GM12873 (cell line): ENCODE measurements around the gene KEL.

Experiments
- TF ChIP-seq, protein P1 (sequence below): IDR thresholded peaks from 2 replicates; pipeline ENCODE4 v1.5.1; 2012; ENCODE audit warnings: low read depth, mild to moderate bottlenecking, moderate library complexity, low read length, control low read depth; ENCODE audit not compliant: insufficient read depth; ENCODE audit errors: missing control alignments

KEL gene

GRCh38 chr7:142897691-142898090 is 64.5 kb downstream of the KEL start:
- TF ChIP-seq, protein P1, sequence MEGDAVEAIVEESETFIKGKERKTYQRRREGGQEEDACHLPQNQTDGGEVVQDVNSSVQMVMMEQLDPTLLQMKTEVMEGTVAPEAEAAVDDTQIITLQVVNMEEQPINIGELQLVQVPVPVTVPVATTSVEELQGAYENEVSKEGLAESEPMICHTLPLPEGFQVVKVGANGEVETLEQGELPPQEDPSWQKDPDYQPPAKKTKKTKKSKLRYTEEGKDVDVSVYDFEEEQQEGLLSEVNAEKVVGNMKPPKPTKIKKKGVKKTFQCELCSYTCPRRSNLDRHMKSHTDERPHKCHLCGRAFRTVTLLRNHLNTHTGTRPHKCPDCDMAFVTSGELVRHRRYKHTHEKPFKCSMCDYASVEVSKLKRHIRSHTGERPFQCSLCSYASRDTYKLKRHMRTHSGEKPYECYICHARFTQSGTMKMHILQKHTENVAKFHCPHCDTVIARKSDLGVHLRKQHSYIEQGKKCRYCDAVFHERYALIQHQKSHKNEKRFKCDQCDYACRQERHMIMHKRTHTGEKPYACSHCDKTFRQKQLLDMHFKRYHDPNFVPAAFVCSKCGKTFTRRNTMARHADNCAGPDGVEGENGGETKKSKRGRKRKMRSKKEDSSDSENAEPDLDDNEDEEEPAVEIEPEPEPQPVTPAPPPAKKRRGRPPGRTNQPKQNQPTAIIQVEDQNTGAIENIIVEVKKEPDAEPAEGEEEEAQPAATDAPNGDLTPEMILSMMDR = no peak

DNA sequence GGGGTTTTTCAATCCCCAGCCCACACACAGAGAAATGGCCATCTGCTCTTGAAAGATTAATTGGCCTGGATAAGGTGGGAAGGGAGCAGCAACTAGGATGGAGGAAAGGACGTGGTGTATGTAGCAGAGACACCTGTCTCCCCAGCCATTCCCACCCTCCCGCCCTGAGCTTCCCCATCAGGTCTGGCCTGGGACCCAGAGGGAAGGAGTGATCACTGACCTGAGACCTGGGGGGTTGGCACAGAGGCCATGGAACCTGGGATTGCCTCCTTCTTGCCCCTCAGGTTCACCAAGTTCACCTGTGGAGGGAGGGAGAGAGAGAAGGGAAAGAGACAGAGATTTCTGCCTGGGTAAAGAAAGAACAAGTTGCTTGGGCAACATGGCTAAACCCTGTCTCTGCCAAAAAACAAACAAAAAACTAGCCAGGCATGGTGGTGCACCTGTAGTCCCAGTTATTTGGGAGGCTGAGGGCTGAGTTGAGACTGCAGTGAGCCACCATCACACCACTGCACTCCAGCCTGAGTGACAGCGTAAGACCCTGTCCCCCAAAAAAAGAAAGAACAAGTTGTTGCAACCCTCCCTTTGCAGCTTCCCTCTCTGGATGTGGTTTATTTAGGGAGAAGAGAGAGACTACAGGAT is 65.3 kb downstream of the KEL start:
- TF ChIP-seq, protein P1 = no peak

DNA sequence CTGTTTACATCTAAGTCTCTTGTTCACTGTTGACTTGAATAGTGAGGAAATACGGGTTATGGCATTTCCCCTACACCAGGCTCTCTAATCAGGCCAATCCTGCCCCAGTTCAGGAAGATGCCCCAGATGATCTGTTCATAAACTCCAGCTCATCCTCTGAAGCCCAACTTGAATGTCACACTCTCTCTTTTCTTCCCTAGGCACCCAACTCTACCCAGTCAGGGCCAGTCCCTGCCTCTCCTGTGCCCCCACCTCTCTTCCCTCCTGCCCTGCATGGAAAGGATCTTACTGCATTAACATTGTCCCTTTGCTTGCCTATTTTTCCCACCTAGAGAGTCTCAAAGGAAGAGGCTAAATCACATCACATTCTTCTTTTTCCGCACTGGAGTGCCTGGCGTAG is 66.0 kb downstream of the KEL start:
- TF ChIP-seq, protein P1 = no peak

DNA sequence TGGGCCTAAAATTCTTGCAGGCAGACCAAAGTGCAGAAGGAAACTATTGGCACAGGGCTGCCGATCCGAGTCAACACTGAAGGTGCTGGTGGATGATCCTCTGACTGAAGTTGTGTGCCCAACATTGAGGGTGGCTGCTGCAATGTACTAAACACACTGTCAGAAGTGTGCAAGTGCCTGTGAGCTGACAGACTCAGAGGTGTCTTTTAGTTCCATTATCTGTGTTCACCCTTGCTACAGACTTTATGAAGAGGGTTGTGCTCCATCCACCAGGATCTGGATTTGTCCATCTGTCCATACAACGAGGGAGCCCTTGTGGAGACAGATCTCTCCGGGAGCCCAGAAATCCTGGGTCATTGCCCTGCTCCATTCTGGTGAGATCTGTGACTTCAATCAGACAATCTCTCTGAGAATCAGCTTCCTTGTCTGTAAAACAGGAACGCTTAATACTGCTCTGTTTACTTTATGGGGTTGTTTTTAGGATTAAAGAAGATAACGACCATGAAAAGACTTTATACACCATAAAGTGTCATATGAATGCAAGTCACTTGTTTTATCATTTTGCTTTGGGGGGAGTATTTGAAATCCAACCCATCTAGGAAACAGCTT is 67.1 kb downstream of the KEL start:
- TF ChIP-seq, protein P1 = no peak

DNA sequence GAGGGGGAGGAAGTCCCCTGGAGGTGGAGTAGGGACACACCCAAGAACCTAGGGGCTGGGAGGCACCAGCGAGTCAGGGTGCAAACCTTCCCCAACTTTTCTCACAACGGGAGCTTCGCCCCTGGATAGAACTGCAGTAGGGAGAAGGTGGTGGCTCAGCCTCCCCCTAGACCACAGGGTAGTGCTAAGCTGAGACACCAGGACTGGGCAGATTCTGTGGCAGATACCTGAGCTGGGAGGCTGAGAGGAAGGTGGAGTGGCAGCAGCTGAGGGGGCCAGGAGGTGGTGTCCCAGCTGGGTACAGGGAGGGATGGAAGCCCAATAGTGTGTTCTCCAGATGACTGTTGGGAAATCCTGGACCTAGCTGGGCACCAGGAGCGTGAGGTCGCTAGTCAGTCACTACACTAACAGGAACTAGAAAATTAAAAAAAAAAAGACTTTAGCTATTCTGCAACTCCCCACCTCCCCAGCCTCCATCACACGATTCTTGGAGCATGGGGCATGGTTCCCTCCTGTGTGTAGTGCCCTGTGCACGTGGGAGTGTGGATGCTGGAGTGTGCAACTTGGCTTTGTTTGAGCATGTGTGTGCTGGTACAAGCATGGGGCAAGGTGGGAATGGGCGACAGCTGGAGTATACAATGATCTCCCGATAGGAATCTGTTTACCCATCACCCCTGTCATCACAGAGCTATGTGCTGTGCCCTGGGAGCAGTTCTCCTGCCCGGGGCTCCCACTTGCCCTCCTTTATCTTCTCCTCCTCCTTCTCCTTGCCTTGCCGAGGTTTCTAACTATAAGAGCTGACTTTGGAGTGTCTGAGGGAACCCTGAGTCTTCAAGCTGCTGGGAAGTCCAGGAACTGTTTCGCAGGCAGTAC is 67.8 kb downstream of the KEL start:
- TF ChIP-seq, protein P1 = no peak

DNA sequence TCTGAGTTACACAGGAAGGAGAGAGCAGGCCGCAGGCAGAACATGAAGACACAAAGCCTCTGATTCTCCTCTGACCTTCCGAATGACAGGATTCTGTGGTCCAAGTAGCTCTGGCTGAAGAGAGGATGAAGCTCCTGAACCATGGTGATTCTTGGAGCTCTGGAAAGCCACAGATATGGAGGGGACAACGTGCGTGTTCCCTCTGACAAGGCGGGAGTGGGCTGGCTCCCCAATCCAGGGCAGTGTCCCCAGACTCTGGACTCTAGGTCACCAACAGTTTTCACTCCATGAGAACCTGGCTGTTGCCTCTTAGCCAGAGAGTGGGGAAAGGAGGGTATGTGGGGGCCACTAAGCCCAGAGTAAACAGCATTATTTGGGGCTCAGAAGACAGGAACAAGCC is 69.2 kb downstream of the KEL start:
- TF ChIP-seq, protein P1 = no peak

DNA sequence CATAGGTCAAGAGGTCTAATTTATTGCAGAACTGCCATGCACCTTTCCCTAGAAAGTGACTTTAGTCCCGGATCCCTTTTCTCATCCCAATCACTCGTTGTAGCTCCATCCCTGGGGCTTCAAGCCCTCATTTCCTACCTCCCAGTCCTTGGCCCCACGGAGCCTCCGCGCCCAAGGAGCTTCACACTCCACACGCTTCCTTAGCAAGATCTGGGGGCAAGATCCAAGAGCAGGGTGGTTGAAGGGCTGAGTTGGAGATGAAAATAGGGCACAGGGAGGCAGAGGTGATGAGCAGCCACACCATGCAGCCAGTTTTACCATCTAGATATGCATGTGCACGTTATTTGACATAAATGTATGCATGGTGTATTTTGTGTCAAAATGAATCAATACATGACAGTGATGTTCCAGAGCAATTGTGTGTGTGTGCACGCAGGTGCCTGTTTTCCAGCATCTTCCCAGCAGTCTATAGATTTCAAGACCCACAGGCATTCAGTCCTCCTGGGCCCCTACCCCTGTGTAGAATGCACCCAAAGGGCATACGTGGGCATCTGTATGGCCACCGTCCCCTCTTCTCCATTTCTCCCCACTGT is 70.6 kb downstream of the KEL start:
- TF ChIP-seq, protein P1 = no peak
